ENCODE measurements around the gene TRIM65.
A peak's percentile ranks its signal among the peaks of the same experiment; 100 is the strongest.

Gene TRIM65

GRCh38 chr17:75917917-75918445 lies 21.2 kb upstream of the TRIM65 start:
- no peak for FAIRE-seq
- no peak for DNase-seq (ENCODE audit: low spot score)

DNA sequence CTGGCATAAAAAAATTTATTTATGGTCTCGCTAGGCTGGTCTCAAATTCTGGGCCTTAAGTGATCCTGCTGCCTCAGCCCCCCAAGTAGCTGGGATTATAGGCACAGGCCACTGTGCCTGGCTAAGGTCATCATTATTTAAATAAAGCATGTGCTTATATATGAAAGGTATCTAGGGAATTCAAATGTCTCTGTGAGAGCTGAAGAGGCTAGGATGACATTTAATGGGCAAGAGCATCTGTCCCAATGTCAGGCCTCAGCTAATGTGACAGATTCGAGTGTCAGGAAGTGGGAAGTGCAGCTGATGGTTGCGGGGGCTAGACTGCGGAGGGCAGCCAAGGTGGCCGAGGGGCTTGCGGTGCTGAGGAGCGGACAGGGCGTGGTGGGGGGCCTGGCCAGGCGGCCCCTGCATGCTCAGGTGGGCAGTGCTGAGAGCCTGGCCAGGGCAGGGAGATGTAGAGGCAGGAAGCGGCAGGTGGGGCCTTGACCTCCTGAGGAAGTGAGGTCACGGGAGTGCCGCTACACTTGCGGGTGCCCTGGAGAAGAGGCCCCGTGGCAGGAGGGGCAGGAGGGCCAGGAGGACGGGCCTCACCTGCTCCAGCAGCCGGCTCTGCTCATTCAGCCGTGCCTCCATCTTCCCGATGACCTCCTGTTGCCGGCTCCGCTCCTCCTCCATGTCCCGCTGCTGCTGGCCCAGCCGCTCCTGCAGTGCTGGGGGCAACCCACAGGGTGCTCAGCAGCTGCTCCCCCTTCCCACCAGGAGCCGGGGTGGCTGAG lies 20.6 kb upstream of the TRIM65 start:
- FAIRE-seq (no peak), DNase-seq (ENCODE audit: low spot score) (no peak)

DNA sequence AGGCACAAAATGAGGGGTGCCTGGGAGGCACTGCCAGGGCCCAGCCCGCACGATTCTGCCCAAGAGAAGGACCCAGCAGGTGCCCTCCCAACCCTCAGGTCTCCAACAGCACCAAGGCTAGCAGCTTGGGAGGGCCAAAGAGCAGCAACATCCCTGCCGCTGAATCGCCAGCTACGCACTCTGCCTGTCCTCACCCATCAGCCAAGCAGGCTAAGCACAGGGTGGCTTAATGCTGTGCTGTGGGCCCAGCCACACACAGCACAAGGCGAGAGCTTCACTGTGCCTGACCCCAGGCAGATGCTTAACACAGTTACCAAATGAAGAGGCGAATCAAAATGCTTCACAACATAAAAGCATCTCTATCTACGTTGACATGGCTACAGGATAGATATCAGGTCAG lies 18.5 kb upstream of the TRIM65 start:
- FAIRE-seq (no peak), DNase-seq (ENCODE audit: low spot score) (no peak)

- FAIRE-seq (no peak), DNase-seq (ENCODE audit: low spot score) (no peak)
These were observed 18.0 kb upstream of the TRIM65 start for GRCh38 chr17:75914643-75915267.

DNA sequence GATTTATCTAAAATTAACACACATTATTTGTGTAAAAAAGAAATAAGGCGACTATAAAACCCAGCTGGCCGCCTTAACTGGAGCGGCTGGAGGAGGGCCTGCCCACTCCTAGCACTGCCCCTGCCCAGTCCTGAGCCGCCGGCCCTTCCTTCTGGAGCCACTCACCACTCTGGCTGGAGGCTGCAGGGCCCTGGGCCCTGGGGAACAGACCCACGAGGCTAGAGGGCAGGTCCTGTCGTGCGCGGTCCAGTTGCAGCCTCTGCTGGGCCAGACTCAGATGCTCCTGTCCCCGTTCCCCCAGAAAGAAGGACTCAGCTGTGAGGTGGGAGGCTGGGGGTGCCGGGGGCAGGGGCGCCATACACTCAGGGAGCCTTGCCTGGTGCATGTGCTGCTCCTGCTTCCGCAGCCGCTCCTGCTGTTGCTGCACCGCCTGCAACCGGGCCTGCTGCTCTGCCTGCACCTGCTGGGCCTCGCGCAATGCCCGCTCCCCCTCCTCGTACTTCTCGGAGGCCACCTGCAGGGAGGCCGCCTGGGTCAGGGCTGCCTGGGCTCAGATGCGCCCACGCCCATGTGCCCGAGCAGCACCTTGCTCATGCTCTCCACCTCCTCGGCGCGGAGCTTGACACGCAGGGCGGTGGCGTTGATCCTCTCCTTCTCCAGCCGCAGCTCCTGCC lies 16.9 kb upstream of the TRIM65 start:
- DNase-seq (ENCODE audit: low spot score) = no peak
- FAIRE-seq = no peak

- FAIRE-seq (no peak), DNase-seq (ENCODE audit: low spot score) (no peak)
These were observed 13.9 kb upstream of the TRIM65 start for GRCh38 chr17:75910699-75911098.

GRCh38 chr17:75909812-75910274 lies 13.1 kb upstream of the TRIM65 start:
- FAIRE-seq = no peak

DNA sequence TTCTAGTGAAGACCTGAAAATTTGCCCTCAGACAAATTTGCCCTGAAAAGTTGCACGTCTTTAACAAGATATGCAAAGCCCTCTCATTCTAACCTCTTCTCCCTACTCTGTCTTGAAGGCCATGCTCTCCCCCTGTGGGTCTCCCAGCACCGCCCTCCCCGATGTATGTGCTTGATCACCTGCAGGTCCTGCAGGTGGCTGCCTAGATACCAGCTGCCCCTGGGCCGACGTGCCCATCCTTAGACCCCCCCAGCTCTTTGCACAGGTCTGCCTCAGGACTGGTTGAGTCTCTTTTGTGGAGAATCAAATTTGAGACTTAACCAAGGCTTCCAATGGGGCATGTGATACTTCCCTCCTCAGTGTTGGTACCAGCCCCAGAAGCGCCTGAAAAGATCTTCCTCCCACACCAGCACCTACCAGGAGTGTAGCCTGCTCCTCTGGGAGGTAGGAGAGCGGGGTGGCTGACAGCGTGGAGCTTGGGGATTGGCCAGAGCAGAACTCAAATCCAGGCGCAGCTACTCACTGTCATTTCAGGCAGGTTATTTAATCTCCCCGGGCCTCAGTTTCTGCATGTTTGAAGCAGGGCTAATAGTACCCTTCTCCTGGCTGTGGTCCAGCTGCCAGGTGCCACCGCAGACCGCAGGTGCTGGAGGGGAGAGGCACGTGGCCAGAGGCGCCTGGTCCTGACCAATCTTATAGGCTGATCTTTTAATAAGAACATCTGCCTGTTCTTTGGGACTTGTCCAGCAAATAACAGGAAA lies 12.5 kb upstream of the TRIM65 start:
- no peak for DNase-seq (ENCODE audit: low spot score)
- FAIRE-seq = no peak

More at GRCh38 chr17:75909812-75910274, 13.1 kb upstream of the TRIM65 start:
- no peak for DNase-seq (ENCODE audit: low spot score)

DNA sequence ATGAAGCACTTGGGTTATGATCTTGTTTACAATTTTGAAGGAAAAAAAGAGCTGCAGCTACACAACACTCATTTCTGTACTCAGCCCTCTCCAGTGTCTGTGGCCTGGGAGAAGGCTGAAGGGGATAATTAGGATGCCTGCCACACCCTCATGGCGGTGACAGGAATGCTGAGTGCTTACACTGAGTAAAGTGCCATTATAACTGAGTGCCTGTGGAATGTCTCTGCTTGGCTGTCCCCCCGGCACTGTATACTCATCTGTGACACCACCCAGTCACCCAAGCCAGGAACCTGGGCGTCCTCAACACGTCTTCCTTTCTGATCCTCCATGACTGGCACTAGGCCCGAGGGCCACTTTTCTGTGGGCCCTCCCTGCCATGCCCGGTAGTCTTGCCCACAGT lies 11.4 kb upstream of the TRIM65 start:
- FAIRE-seq (no peak), DNase-seq (ENCODE audit: low spot score) (no peak)

DNA sequence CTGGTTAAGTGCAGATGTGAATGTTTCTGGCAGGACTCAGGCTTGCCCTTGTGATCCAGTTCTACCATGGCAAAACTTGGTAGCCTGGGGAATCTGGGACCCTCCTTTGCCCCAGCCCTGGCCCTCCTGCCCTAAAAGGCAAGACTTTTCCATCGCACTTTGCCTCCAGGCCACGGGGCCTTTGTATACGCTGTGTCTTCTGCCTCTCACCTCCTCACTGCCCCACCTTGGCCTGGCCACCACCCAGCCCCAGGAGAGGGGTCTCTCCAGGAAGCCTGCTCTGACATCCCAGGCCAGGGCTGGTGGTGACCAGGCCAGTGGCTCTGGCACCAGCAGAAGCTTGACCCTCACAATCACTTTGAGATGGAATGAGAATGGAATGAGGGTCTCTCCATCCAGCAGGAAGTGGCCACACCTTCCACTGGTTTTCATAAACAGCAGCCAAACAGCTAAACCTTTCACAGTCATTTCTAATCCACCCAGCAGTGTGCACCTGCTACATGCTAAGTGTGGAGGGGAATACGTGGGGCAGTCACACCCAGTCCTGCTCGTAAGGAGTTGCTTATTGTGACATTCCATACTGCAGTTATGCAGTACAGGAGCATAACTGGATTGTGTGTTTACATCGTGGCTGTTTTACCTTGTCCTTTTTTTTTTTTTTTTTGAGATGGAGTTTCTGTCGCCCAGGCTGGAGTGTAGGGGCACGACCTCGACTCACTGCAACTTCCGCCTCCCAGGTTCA lies 9.6 kb upstream of the TRIM65 start:
- peak; percentile 44 for FAIRE-seq
- DNase-seq (ENCODE audit: low spot score) = no peak

DNA sequence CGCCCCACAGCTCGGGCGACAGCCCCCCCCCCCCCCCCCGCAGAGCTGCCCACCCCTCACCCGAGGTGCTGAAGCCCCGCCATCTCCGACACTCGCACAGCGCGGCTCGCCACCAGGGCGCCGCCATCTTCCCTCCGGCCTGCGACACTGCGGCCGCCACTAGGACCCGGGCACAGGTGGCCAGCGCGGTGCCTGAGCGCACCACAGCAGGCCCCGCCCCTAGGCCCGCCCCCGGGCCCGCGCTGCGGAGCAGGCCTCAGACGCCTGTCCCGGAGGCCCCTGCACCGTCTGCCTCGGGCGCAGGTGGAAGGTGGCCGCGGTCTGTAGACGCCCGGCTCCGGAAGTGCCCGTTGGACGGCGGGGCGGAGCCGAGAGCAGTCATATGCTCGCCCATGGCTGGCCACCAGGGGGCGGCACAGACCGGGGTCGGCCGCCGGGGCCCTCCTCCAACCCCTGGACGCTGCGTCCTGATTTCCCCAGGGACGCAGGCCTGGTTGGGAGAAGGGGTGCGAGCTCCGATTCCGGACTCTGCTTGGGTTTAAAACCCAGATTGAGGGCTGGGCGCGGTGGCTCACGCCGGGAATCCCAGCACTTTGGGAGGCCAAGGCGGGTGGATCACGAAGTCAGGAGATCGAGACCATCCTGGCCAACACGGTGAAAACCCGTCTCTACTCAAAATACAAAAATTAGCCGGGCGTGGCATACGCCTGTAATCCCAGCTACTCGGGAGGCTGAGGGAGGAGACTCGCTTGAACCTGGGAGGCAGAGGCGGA lies 8.2 kb upstream of the TRIM65 start, which contains the start of gene MRPL38:
Gene MRPL38, minus strand, starts transcription at position 136 of the 773 bp plus-strand sequence. Its CDS starts 9 bp downstream, at position 127.
- DNase-seq (ENCODE audit: low spot score) = peak; percentile 100
- peak; percentile 92 for FAIRE-seq

DNA sequence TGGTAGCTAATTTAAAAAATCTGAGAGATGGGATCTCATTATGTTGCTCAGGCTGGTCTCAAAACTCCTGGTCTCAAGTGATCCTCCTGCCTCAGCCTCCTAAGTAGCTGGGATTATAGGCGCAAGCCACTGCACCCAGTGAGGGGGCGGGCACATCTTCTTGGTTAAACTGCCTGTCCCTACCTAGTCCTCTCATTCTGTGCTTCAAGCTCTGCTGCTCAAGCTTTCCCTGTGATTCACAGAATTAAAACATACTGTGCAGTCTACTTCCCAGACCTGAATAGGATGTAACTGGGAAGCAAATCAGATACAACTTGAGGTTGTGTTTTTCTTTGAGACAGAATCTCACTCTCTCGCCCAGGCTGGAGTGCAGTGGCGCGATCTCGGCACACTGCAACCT lies 5.7 kb upstream of the TRIM65 start:
- FAIRE-seq = no peak
- DNase-seq (ENCODE audit: low spot score) = no peak

DNA sequence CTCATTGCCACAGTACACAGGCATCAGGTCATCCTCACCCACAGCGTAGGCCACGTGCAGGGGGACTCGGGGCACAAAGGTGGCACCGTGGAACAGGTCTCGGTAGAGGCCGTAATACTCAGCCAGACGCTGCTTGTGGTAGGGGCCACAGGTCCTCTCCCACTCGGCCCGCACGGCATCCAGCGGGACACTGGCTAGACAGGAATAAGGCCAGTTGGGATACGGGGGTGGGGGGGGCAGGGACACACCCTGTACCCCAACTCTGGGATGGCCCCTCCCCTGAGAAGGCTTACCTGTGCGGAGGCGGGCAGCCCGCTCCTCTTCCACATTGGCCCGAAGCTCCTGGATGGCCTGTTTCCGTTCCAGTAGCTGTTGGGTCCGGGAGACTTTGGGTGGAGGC lies 5.0 kb upstream of the TRIM65 start:
- peak; percentile 52 for FAIRE-seq
- DNase-seq (ENCODE audit: low spot score) = no peak

DNA sequence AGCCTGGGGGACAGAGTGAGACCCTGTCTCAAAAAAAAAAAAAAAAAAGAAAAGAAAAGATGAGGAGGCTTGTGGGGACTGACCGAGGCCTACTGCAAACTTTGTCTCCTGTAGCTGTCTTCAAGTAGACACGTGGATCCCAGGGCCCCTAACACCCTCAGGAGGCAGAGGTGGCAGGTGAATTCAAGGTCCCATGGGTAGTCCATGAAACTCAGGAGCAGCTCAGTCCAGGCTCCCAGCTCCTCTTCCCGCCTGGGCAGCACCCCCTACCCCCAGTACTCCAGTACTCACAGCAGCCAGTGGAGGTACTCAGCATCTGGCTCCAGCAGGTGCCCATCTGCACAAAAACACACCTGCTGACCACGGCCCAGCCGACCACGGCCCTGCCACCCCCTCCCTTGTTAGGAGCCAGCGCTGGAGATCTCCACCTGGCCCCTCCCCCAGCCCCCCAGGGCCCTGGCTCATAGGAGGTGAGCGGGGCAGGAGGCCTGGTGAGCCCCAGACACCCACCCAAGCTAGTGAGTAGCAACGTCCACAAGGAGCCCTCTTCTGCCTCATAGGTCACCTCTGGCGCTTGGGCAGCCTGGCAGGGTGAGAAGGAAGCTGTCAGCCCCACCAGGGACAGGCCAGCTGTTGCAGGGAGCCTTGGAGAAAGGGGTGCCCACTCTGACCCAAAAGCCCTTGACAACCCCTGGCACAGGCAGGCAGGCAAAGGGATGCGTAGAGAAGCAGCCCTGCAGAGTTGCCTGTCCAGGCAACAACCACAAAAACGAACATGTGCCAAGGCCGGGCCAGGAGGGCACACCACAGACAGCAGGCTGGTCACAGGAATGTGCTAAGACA lies 4.2 kb upstream of the TRIM65 start:
- DNase-seq (ENCODE audit: low spot score) (no peak), FAIRE-seq (no peak)

DNA sequence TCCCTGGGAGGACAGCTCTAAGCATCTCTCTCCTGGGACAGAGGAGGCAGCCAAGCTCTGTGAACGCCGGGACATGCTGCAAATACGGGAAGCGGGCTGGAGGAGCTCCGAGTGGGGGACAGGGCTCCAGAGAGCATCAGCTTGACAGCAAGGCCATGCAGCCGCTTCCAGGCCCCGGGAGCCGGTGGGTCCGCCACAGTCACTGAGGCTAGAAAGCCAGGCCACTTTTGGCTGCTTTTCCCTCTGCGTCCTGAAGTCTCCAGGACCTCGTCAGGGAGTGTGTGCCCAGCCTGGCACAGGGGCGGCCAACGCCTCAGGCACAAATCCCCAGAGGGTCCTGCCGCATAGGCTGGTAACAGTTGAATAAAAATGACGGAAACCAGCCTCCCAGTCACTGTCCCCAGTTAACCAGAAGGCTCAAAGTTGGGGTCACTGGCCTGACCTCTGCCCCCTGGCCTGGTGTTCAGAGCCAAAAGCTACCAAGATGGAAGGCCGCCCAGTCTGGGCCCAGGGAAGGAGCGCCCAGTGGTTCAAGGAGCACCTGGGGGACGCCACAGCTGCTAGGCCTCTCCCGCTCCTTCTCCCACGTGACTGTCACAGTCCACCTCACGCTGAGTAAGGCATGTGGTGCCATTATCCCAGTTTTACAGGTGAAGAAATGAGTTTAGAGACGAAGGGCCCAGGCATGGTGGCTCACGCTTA lies 3.2 kb upstream of the TRIM65 start:
- DNase-seq (ENCODE audit: low spot score) (no peak), FAIRE-seq (no peak)

- FAIRE-seq (no peak), DNase-seq (ENCODE audit: low spot score) (no peak)
These were observed 2.6 kb upstream of the TRIM65 start for GRCh38 chr17:75899353-75899752.

GRCh38 chr17:75898791-75899190 lies 2.0 kb upstream of the TRIM65 start:
- FAIRE-seq (no peak), DNase-seq (ENCODE audit: low spot score) (no peak)

- FAIRE-seq (no peak), DNase-seq (ENCODE audit: low spot score) (no peak)
These were observed 1.3 kb upstream of the TRIM65 start for GRCh38 chr17:75898065-75898464.

Measured in urothelium cell line (cell line).